ENCODE measurements around the gene KCNQ5.

Gene KCNQ5

GRCh38 chr6:72770959-72771358 lies 149.1 kb downstream of the KCNQ5 start:
- H3K4me3 ChIP-seq (ENCODE audit: low read depth, low read length): no peak overlapping the region
- no peak for TF ChIP-seq CTCF (IDR thresholded peaks at IDR 0.05; ENCODE audit: low read depth, low read length)

- H3K4me3 ChIP-seq (ENCODE audit: low read depth, low read length): no peak overlapping the region
- TF ChIP-seq CTCF (IDR thresholded peaks at IDR 0.05; ENCODE audit: low read depth, low read length): no peak
Observed at GRCh38 chr6:72776456-72776855, 154.6 kb downstream of the KCNQ5 start.

- H3K4me3 ChIP-seq (ENCODE audit: low read depth, low read length): no peak overlapping the region
- no peak for TF ChIP-seq CTCF (IDR thresholded peaks at IDR 0.05; ENCODE audit: low read depth, low read length)
Observed at GRCh38 chr6:72781624-72782023, 159.8 kb downstream of the KCNQ5 start.

- no peak for TF ChIP-seq CTCF (IDR thresholded peaks at IDR 0.05; ENCODE audit: low read depth, low read length)
- no peak overlapping the region for H3K4me3 ChIP-seq (ENCODE audit: low read depth, low read length)
Observed at GRCh38 chr6:72783035-72783434, 161.2 kb downstream of the KCNQ5 start.

GRCh38 chr6:72783666-72784065 lies 161.8 kb downstream of the KCNQ5 start:
- no peak overlapping the region for H3K4me3 ChIP-seq (ENCODE audit: low read depth, low read length)
- TF ChIP-seq CTCF (IDR thresholded peaks at IDR 0.05; ENCODE audit: low read depth, low read length): no peak

- TF ChIP-seq CTCF (IDR thresholded peaks at IDR 0.05; ENCODE audit: low read depth, low read length): no peak
- H3K4me3 ChIP-seq (ENCODE audit: low read depth, low read length): no peak overlapping the region
Observed at GRCh38 chr6:72784071-72784470, 162.2 kb downstream of the KCNQ5 start.

GRCh38 chr6:72784581-72784980 lies 162.7 kb downstream of the KCNQ5 start:
- no peak for TF ChIP-seq CTCF (IDR thresholded peaks at IDR 0.05; ENCODE audit: low read depth, low read length)
- H3K4me3 ChIP-seq (ENCODE audit: low read depth, low read length): no peak overlapping the region
